HG03135 (cell line): ENCODE measurements around the gene PHKA2.
"Not testable (repeated sequence)": the region's sequence is repeated elsewhere in the genome, so short reads cannot be mapped to it uniquely, and the experiment has no call there.

Experiments used
- ATAC-seq: cut with Tn5 transposase; IDR thresholded peaks from one replicate; pipeline ENCODE4 v1.9.1; 2021; ENCODE audit warnings: mild to moderate bottlenecking, moderate library complexity; ENCODE audit not compliant: unreplicated experiment

PHKA2 gene

DNA sequence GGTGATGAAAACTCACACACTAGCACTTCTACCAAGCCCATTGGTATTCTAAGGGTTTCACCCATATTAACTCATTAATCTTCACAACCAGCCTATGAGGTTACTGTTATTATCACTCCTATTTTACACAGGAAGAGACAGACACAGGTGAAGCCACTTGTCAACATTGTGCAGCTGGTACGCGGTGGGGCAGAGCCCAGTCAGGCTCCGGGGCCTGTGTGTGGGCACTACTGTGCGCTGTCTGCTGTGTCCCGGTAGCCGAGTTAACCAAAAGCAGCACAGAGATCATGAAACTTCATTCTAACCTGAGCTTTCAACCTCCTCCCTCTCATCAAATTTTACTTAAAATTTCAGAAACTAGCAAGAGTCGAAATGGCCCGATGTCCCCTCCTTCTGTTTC lies 111.3 kb downstream of the PHKA2 start:
- ATAC-seq = no peak

DNA sequence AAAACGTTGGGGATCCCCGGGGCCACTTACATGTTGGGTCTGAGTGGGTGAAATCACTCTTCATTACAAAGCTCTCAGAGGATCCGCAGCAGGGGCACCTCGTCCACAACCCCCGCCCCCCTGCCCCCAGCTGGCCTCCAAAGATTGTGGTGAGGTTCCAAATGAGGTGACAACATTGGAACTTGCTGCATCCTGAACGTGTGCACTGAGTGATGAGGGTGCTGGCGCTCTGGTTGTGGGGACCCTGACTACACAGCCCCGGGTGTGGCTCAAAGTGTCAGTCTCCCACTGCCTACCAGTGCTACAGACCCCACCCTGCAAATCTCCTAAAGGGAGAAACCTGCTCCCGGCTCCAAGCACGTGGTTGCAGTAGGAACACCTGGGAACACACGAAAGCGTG lies 111.9 kb downstream of the PHKA2 start:
- ATAC-seq = no peak

DNA sequence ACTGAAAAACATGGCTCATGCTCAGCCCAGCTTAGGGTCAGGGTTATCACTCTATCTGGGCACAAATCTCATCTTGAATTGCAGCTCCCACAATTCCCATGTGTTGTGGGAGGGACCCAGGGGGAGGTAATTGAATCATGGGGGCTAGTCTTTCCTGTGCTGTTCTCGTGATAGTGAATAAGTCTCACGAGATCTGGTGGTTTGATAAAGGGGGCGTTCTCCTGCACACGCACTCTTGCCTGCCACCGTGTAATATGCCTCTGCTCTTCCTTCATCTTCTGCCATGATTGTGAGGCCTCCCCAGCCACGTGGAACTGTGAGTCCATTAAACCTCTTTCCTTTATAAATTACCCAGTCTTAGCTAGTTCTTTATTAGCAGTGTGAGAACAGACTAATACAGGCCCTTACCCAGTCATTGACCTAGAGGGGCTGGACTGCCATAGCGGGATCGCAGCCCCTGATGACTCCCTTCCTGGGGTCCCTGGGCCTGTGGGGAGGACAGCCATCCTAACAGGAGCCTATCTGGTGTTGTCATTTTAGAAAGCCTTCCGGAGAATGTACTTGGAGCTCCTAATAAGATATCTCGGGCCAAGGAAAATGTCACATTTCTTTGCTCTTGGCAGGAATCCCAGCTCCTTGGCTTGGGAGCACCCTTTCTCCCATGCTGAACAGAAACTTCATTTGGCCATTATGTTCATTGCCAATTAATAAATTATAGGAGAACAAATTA lies 112.6 kb downstream of the PHKA2 start:
- ATAC-seq = no peak

DNA sequence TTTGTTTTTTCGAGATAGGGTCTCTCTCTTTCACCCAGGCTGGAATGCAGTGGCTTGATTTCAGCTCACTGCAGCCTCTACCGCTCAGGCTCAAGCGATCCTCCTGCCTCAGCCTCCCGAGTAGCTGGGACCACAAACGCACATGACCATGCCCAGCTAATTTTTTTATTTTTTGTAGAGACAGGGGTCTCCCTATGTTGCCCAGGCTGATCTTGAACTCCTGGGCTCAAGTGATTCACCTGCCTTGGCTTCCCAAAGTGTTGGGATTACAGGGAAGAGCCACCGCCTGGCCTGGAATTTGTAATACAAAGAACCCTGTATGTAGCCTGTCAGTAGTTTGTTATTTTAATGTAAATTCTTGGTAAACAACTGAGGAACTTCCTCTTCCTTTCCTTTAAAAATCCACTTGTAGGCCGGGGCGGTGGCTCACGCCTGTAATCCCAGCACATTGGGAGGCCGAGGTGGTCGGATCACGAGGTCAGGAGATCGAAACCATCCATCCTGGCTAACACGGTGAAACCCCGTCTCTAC lies 119.5 kb downstream of the PHKA2 start:
- ATAC-seq = no peak

DNA sequence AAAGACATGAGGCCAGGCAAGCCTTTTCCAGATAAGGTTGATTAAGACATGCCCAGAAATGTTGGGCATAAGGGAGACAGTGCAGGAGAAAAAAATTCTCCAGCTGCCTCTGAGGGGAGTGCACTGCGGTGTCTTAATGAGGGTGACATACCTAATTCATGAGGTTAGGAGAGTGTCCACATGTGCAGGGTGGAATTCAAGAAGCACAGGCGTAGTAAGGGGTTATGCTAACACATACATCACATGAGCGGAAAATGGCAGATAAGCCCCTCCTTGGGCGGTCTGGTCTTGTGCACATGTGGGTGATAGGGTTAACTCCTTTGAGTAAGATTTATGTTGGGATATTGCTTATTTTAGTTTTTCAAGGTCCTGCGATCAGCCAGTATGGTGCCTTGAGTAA lies 122.4 kb downstream of the PHKA2 start:
- no peak for ATAC-seq

DNA sequence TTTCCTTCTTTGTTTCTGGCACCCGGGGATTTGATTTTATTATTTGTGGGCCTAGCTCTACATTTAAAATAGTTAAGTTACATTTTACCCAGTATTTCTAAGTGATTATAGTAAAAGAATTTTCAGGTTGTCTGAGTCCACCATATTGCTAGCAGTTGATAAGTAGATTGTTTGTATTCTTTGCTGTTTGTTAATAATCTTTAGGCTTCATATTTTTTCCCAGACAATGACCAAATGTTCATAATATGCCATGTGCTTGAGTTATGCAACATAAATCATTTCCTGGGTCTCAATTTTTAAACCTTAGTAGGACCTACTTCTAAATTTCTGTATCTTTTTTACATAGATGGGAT lies 127.3 kb downstream of the PHKA2 start:
- no peak for ATAC-seq

DNA sequence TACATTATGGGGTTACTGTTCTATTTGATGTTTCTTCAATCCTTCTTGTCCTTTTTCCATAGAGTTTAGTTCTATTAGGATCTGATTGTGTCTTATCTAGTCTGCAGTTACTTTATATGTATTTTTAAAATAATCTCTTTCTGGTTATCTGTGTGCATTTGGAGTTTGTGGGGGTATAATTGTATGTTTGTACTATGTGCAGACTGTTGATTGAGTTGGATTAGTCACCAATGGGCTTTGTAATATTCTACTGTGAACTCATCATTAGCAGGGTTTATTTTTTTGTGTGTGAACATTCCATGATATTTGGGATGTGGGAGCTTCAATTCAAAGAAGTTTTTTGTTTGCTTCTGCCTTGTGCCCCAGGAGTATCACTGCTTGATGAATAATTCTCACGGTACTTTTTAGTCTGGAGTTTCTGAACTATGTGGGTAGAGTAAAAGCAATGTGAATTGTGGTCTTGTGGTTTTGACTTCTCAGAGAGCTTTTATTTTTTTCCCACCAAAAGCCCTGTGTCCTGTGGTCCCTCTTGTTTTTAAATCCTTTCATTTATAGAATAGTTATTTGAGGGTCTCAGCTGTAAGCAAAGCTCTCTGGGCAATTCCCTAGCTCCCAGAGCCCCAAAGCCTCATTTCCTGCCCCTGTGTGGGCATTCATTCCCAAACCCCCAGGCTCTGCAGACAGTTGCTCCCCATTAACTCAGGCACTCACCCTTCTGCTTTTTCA lies 127.8 kb downstream of the PHKA2 start:
- peak; percentile 90 for ATAC-seq

DNA sequence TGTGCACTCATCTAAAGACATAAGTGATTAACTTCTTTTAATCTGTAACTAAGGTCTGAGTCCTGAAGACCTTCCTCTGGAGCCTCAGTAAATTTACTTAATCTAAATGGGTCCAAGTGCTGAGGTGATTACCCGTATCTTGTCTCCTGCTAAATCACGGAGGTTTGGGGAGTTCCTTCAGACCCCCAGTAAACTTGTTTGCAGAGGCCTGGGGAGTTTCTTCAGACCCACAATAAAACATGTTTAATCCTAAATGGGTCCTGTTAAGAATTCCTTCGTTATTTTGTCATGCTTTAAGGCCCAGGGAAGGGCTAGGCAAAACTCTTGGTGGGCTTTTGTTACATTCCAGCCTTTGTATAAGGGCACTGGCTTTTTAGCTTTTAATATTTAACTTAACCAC lies 136.0 kb downstream of the PHKA2 start:
- ATAC-seq = not testable (repeated sequence)
